Effector memory CD8-positive, alpha-beta T cell (primary cell): Measurements from ENCODE around the gene FKBP1B.
A peak's percentile ranks its signal among the peaks of the same experiment; 100 is the strongest.
"Not testable (repeated sequence)": the region's sequence is repeated elsewhere in the genome, so short reads cannot be mapped to it uniquely, and the experiment has no call there.

Experiments
- ATAC-seq: fragments of 150-1000 bp; cut with Tn5 transposase; replicated peaks from 2 replicates; pipeline ENCODE4 v1.10.0; 2021; ENCODE audit warnings: mild to moderate bottlenecking, moderate library complexity
- DNase-seq, 3 experiments: peaks; one replicate each; pipeline ENCODE4 v3.0.0; 2021
- H3K27ac Mint-ChIP-seq, 2 donors: one replicate each; pipeline ENCODE4 v1.8.0; 2022; ENCODE audit warnings: mild to moderate bottlenecking in 2 of 2, mixed read lengths in 2 of 2, moderate library complexity in 2 of 2
- H3K27me3 Mint-ChIP-seq, 2 donors: one replicate each; pipeline ENCODE4 v1.8.0; 2022; ENCODE audit warnings: mixed read lengths in 2 of 2
- H3K36me3 Mint-ChIP-seq: one replicate; pipeline ENCODE4 v1.8.0; 2022; ENCODE audit warnings: mild to moderate bottlenecking, moderate library complexity, mixed read lengths; ENCODE audit not compliant: insufficient read depth
- H3K4me1 Mint-ChIP-seq, 2 donors: one replicate each; pipeline ENCODE4 v1.8.0; 2022; ENCODE audit warnings: low read depth in 2 of 2, mixed read lengths in 2 of 2
- H3K4me3 Mint-ChIP-seq, 2 donors: one replicate each; pipeline ENCODE4 v1.8.0; 2022; ENCODE audit warnings: mild to moderate bottlenecking in 2 of 2, mixed read lengths in 2 of 2, moderate library complexity in 2 of 2
- H3K9me3 Mint-ChIP-seq, 2 donors: one replicate each; pipeline ENCODE4 v1.8.0; 2022; ENCODE audit warnings: mixed read lengths in 2 of 2

Gene FKBP1B

DNA sequence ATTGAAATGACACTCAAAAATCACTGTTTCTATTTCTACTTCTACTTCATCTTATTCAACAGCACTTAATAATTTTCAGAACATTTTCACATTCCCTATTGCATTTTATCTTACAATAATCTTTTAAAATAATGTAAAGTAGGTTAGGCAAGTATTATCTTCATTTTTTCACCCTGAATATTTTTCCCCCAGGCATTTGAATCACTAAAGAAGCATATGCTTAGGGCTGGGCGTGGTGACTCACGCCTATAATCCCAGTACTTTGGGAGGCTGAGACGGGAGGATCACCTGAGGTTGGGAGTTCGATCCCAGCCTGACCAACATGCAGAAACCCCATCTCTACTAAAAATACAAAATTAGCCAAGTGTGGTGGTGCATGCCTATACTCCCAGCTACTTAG is 9.0 kb upstream of the FKBP1B start:
- Mint-ChIP-seq H3K36me3 (peaks cover 13% of the 10 kb centered on the region), H3K4me1 (peaks cover 11 to 21% of the 10 kb centered on the region in 2 donors), H3K9me3 (no peaks in the 10 kb centered on the region), H3K27me3 (no peaks in the 10 kb centered on the region), H3K27ac (no peak overlapping the region), H3K4me3 (no peak overlapping the region)
- ATAC-seq, result no peak
- no peak for DNase-seq

DNA sequence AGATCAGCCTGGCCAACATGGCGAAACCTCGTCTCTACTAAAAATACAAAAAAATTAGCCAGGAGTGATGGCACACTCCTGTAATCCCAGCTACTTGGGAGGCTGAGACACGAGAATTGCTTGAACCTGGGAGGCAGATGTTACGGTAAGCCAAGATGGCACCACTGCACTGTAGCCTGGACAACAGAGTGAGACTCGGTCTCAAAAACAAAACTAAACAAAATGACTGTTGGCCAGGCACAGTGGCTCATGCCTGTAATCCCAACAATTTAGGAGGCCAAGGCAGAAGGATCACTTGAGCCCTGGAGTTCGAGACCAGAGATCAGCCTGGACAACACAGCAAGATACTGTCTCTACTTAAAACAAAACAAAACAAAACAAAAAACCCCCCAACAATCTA is 6.4 kb upstream of the FKBP1B start:
- peaks cover 15% of the 10 kb centered on the region for H3K36me3 Mint-ChIP-seq
- not testable (repeated sequence) for H3K27me3 Mint-ChIP-seq
- peaks cover 17 to 26% of the 10 kb centered on the region in 2 donors for H3K4me1 Mint-ChIP-seq

DNA sequence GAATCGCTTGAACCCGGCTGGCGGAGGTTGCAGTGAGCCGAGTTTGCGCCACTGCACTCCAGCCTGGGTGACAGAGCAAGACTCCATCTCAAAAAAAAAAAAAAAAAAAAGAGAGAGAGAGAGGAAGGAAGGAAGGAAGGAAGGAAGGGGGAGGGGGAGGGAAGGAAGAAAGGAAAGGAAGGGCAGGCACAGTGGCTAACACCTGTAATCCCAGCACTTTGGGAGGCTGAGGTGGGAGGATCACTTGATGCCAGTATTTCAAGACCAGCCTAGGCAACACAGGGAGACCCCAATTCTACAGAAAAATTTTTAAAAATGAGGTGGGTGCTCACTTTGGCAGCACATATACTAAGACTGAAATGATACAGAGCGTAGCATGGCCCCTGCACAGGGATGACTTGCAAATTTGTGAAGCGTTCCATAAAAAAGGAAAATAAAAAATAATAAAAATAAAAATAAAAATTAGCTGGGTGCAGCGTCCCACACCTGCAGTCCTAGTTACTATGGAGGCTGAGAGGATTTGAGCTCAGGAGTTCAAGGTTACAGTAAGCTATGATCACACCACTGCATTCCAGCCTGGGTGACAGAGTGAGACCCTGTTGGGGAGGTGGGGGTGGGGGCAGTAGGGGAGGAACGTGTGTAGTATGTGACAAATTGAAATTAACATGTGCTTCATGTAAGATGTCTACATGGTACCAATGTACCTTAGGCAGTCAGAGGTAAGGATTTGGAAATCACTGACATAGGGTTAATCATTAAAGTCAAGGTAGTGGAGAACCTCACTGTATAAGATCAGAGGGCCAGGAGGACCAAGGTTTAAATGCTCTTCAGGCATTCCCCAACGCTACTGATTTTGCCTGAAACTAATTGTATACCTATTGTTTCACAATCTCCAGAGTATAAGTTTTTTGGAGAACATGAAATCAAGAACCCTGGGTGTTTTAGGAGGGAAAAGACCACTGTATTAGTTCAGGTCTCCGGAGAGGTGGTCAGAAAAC is 3.7 kb upstream of the FKBP1B start:
- Mint-ChIP-seq H3K4me3 (peak overlapping the region in 1 of 2 donors; percentile 99), H3K27me3 (no peaks in the 10 kb centered on the region), H3K4me1 (peaks cover 20 to 34% of the 10 kb centered on the region in 2 donors), H3K9me3 (no peaks in the 10 kb centered on the region), H3K27ac (no peak overlapping the region), H3K36me3 (peaks cover 13% of the 10 kb centered on the region)
- DNase-seq (no peak), ATAC-seq (no peak)

More for the DNA sequence above, 6.4 kb upstream of the FKBP1B start:
- peak overlapping the region in 1 of 2 donors; percentile 5 for H3K27ac Mint-ChIP-seq
- H3K9me3 Mint-ChIP-seq, DNase-seq, H3K4me3 Mint-ChIP-seq, ATAC-seq: not testable (repeated sequence)

DNA sequence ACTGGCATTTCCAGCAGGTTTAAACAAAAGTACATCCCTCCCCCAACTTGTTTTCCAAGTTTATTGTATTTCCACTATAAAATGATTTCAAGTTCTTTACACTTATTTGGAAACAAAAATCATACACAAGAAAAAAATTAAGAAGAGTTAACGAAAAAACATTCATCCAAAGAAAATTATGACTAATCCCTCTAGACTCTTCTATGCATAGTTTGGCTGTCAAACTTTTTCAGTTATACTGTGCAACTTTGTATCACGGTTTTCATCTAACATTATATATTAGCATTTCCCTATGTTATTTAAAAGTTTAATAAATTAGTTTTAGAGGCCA is 3.0 kb upstream of the FKBP1B start:
- Mint-ChIP-seq H3K27ac (peak overlapping the region; percentile 96 to 98), H3K9me3 (no peaks in the 10 kb centered on the region), H3K4me3 (peak overlapping the region; percentile 98 to 99), H3K36me3 (peaks cover 13% of the 10 kb centered on the region), H3K27me3 (no peaks in the 10 kb centered on the region), H3K4me1 (peaks cover 20 to 34% of the 10 kb centered on the region in 2 donors)
- ATAC-seq (no peak), DNase-seq (no peak)

DNA sequence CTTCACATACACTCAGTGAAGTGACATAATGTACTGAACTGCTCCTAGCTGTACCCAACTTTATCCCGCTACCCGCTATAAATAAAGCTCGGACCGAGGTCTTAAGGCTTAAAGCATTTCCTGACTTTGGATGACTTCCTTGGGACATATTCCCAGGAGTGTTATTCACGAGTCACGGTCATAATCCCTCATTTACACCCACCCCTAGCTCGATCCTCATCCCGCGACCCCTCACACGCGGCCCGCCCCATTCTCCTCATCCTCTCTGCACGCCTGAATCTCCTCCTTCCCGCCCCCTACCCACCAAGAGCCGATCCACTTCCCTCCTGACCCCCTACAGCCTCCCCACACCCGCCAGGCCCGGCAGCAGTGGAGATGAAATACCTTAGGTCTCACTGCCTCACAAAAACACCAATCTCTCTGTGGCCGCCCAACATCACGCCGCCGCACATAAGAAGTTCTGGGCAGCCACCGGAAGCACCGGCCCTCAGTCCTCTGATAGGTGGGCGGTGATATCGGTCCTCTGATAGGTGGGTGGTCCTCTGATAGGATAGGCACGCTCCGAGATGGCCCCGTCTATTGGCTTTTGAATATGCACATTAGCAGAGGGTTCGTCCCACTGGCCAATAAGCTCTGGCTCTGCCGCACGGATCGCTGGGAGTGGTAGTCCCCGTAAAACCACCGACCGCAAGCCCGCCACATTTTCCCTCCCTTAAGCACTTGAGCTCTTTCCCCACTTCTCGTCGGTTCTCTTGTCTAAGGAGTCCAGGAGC is 2.4 kb upstream of the FKBP1B start, which contains the start of gene WDCP:
Gene WDCP (minus strand): TSS at position 462 of the 773 bp plus-strand sequence. CDS start 7,897 bp downstream, outside the sequence.
- Mint-ChIP-seq H3K4me3 (peak within 1 kb of the TSS; percentile 98 to 99), H3K4me1 (peaks cover 20 to 34% of the 10 kb centered on the region in 2 donors), H3K36me3 (peaks cover 13% of the 10 kb centered on the region), H3K27me3 (no peaks in the 10 kb centered on the region), H3K9me3 (no peaks in the 10 kb centered on the region), H3K27ac (peak within 1 kb of the TSS; percentile 96 to 98)
- DNase-seq, result peak; percentile 85 to 90 (median 88)
- ATAC-seq, result peak; percentile 98

DNA sequence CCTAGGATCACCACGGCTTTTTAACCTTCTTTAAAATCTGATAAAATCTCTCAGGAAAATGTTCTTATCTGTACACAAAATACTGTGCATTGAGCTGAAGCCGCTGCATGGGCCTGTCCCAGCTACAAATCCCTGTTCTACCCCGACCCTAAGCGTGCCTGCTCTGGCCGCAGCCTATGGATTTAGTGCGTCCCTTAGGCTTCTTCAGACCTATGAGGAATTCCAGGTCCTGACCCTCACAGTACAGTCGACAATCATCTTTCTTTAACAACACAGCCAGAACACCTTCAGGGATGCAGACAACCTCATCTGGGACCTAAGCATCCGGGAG is 1.9 kb upstream of the FKBP1B start:
- H3K36me3 Mint-ChIP-seq, result peaks cover 13% of the 10 kb centered on the region
- H3K27me3 Mint-ChIP-seq, result no peaks in the 10 kb centered on the region
- peak overlapping the region; percentile 98 to 99 for H3K4me3 Mint-ChIP-seq
- no peak for DNase-seq
- peaks cover 20 to 34% of the 10 kb centered on the region in 2 donors for H3K4me1 Mint-ChIP-seq
- H3K27ac Mint-ChIP-seq, result peak overlapping the region; percentile 96 to 98
- no peaks in the 10 kb centered on the region for H3K9me3 Mint-ChIP-seq
- ATAC-seq, result no peak

DNA sequence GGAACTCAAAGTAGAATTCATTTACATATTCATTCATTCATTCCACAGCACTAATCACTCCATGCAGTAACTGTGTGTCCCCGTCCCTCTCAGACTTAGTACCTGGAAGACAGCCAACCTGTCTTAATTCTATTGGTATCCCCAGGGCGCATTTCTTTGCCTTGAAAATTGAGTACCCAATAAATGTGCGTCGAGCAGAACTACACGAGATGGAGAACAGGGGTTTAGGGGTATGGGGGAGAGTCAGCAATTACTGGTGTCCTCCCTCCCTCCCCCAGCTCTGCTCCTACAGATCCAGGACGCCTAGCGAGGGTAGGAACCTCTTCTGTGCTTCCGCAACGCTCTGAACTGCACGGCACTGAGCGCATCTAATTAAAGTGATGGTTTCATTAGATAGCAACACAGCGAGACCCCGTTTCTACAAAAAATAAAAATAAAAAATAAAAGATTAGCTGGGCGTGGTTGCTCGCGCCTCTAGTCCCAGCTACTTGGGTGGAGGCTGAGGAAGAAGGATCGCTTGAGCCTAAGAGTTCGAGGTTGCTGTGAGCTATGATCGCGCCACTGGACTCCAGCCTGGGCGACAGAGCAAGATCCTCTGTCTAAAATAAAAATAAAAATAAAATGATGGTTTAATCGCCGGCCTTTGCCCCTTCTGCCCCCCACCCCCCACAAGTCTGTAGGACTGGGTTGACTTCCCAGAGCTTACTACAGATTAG is 614 bp upstream of the FKBP1B start:
- Mint-ChIP-seq H3K27me3 (no peaks in the 10 kb centered on the region), H3K9me3 (no peaks in the 10 kb centered on the region), H3K4me1 (peaks cover 20 to 34% of the 10 kb centered on the region in 2 donors), H3K27ac (peak overlapping the region in 1 of 2 donors; percentile 71), H3K36me3 (peaks cover 13% of the 10 kb centered on the region), H3K4me3 (no peak overlapping the region)
- ATAC-seq (no peak), DNase-seq (no peak)

DNA sequence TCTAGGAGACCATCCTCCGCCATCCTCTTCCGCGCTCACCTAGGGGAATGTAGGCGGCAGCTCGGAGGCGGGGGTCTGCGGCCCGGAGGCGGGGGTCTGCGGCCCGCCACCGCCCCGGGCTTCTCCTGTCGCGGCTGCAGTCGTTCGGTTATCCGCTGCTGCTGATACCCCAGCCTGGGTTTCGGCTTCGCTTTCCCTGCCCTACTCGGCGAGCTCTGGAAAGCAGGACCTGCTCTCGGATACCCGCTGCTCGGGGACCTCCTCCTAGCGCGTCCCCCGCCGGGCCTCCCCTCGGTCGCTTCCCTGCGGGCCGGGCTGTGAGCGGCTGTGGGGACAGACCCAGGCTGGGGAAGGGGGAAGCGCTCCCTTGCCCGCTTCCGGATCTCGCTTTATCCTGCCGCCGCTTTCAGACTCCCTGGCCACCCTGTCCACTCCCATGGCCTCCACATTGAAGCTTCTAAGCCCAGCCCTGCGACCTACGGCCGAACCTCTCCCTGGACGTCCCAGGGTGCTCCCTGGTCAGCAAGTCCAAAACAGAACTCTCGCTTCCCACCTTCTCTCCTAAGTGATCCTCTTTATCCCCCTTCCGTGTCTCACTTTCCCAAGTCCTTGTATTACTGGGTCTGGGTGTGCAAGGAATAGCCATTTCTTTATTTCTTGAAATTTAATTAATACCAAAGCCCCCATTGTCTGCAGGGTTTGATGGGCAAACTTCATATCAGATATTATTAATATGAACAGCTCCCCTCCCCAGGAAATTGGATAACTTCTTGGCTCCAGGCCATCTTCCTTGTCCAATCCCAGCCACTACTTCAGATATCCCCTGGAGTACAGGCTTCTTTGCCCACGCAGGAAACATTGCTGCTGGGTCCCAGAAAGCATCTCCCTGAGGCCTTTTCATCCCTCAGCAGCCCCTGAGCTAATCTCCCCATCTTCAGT is 769 bp downstream of the FKBP1B start:
- DNase-seq (peak in 1 of 3 experiments; percentile 5), ATAC-seq (no peak)
- Mint-ChIP-seq H3K4me1 (peaks cover 16 to 27% of the 10 kb centered on the region in 2 donors), H3K4me3 (no peak overlapping the region), H3K27me3 (no peaks in the 10 kb centered on the region), H3K9me3 (no peaks in the 10 kb centered on the region), H3K36me3 (peaks cover 13% of the 10 kb centered on the region), H3K27ac (peak overlapping the region in 1 of 2 donors; percentile 71)

DNA sequence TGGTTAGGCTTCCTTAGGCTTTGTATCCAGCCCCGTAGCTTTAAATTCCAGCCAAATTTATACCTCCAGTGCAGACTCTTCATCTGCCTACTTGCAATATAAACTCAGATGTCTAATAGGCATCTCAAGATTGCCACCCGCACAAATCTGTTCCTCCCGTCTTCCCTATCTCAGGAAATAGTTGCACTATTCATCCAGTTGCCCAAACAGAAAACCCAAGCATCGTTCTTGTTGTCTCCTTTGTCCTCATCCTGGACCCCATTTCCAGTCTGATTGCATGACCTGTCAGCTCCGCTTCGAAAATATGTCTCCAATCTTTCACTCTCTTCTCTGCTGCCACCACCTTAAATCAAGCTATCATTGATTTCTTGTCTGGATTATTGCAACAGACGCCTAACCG is 2.3 kb downstream of the FKBP1B start:
- H3K4me3 Mint-ChIP-seq, result no peak overlapping the region
- H3K27me3 Mint-ChIP-seq, result no peaks in the 10 kb centered on the region
- no peaks in the 10 kb centered on the region for H3K9me3 Mint-ChIP-seq
- ATAC-seq (no peak), DNase-seq (no peak)
- H3K27ac Mint-ChIP-seq, result no peak overlapping the region
- peaks cover 12 to 18% of the 10 kb centered on the region in 2 donors for H3K4me1 Mint-ChIP-seq
- peaks cover 13% of the 10 kb centered on the region for H3K36me3 Mint-ChIP-seq

DNA sequence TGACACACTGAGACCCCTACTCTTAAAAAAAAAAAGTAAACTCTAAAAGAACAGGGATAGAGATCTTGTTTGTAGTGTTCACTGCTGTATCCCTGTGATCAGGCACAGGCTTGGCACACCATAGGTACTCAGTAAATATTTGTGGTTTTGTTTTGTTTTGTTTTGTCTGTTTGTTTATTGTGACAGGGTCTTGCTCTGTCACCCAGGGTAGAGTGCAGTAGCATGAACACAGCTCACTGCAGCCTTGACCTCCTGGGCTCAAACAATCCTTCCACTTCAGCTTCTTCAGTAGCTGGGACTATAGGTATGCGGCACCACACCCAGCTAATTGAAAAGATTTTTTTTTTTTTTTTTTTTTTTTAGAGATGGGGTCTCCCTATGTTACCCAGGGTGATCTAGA is 3.4 kb downstream of the FKBP1B start:
- H3K36me3 Mint-ChIP-seq, result peaks cover 3% of the 10 kb centered on the region
- no peaks in the 10 kb centered on the region for H3K9me3 Mint-ChIP-seq
- no peak for DNase-seq
- no peak for ATAC-seq
- H3K27me3 Mint-ChIP-seq, result no peaks in the 10 kb centered on the region
- no peak overlapping the region for H3K27ac Mint-ChIP-seq
- peaks cover 3 to 8% of the 10 kb centered on the region in 2 donors for H3K4me1 Mint-ChIP-seq
- H3K4me3 Mint-ChIP-seq, result no peak overlapping the region

DNA sequence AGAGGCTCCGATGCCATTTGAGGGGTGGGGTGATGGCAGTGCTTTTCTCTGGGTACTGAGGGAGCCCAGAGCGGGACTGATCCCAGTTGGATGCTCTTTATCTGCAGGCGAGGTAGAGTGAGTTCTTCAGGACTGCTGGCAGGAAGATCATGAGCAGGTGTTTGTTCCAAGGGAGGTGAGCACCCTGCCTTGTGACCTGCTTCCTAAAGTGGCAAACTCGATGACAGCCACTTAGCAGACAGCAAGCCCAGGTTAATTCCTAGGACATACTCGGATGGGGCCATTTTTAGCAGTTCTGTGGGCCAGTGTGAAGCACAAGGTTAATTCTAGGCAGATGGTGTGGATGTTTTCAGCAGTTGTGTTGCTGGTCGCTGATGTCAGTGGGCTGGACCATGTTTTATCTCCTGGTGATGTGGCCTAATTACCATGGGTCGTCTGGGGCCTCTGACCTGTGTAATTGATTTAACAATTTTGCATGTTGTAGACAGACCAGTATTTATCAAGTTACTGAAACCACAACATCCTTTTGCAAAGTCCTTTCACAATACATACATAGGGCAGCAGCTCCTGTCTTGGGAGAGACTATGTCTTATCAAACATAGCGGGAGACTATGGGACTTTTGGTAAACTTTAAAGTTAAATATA is 4.9 kb downstream of the FKBP1B start:
- Mint-ChIP-seq H3K4me3 (no peak overlapping the region), H3K27me3 (no peaks in the 10 kb centered on the region), H3K27ac (no peak overlapping the region), H3K4me1 (peaks cover 0 to under 1% of the 10 kb centered on the region in 2 donors), H3K9me3 (no peaks in the 10 kb centered on the region), H3K36me3 (no peaks in the 10 kb centered on the region)
- ATAC-seq (no peak), DNase-seq (no peak)

DNA sequence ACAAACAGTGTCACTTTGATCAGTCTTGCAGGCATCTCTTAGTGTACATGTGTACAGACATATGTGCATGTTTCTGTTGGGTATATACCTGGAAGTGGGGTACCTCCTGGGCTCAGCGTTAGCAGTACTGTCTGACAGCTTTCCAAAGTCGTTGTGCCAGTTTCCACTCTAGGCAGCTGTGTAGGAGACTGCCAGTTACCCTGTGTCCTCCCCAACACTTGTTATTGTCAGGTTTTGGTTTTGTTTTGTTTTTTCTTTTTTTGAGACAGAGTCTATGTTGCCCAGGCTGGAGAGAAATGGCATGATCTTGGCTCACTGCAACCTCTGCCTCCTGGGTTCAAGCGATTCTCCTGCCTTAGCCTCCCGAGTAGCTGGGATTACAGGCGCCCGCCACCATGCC is 6.2 kb downstream of the FKBP1B start:
- no peak for ATAC-seq
- no peak overlapping the region for H3K27ac Mint-ChIP-seq
- no peak overlapping the region for H3K4me3 Mint-ChIP-seq
- H3K36me3 Mint-ChIP-seq, result no peaks in the 10 kb centered on the region
- H3K4me1 Mint-ChIP-seq, result no peaks in the 10 kb centered on the region
- no peaks in the 10 kb centered on the region for H3K27me3 Mint-ChIP-seq
- no peak for DNase-seq
- H3K9me3 Mint-ChIP-seq, result no peaks in the 10 kb centered on the region
